T47D (cell line): ENCODE measurements around the gene BBS9.

ENCODE experiments used
- DNase-seq, 2 experiments: peaks; one replicate each; pipeline versions ENCODE4 v3.0.0 to v3.0.0-alpha.2; 2011 to 2012; ENCODE audit warnings: low read depth in 1 of 2, low spot score in 1 of 2
- JUND ChIP-seq: IDR thresholded peaks from 2 replicates; pipeline ENCODE4 v1.6.1; 2012; ENCODE audit warnings: low read depth
- in situ Hi-C: cut with HindIII; loops from 2 replicates; pipeline ENCODE4 v1.10.0; 2016; ENCODE audit warnings: low sequenced_read_pairs, low pct_unique_long_range_greater_than_20kb

Gene BBS9

DNA sequence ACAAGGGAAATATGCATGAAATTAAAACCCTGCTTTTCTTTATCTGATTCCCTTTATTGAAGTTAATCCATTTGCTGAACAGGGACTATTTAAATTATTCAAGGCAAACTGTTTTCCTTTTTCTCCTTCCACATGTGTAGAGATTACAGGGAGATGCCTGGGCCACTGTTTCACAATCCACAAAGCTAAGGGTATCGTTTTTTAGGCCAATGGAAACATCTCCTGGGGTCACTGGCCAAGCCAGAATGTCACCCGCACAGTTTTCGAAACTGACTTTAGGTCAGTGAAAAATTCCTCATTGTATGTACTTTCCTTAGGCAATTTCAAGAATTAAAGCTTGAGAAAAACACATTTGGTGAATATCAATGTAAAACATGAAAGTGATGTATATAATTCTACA, 516.8 kb downstream of the BBS9 start:
- in situ Hi-C loops: no loop called here
- no peak for TF ChIP-seq JUND
- no peak for DNase-seq

DNA sequence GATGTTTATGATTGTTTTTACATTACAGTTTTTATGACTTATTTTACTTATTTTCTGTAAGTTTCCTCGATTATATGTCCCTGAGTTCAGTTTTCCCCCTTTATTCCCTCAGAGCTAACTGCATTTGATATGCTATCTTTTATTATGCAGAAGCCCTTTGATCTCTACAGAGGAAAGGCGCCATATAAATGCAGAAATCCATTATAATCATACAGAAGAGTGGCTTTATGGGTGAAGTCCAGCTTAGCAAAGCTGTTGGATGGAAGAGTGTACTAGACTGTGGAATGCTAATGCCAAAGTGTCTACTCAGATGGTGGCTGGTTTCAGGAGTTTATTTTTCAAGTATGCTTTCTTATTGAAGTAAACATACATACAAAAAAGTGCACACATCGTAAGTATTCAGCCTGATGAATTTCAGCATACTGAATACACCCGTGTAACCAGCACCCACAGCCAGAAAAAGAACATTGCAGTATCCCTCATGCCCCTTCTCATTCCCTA, 517.6 kb downstream of the BBS9 start:
- DNase-seq: no peak
- no peak for TF ChIP-seq JUND
- in situ Hi-C loops: no loop called here

DNA sequence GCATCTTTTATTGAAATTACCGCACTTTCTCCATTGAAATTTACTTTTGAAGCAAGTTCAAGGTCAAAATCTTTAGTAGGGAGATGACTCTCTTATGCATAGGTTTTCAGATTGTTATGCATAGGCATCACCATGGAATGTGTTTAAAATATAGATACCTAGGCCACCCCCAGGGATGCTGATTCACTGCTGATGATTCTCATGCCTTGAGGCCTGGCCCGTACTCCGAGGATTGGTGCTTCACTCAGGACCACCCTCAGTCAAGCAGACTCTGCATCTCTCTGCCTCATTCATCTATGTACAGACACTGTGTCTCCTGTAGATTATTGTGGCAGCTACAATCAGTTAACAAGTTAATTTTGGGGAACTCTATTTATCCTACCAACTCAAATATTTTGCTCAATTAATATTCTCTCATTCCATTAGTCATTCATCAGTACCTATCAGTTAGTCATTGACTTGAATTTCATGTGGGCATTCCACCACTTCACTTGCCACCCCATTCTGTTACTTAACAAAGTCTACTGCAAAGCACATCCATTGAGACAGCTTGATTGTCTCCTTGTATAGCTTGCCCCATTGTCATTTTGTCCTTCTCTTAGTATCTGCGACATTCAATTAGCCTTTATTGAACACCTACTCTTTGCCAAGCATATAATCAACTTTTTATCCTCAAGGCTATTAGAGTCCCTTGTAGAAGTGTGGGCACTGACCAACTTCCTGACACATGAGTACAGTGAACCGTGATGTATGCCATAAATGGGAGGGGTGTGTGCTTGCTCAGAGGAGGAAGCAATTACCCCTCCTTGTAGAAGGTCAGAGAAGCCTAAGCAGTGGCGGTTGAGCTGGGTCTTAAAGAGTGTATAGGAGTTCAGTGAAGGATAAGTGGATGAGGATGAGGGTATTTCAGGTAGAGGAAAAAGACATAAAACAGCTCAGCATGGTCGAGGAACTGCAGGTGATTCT, 520.4 kb downstream of the BBS9 start:
- in situ Hi-C loops: no loop called here
- no peak for DNase-seq
- no peak for TF ChIP-seq JUND

DNA sequence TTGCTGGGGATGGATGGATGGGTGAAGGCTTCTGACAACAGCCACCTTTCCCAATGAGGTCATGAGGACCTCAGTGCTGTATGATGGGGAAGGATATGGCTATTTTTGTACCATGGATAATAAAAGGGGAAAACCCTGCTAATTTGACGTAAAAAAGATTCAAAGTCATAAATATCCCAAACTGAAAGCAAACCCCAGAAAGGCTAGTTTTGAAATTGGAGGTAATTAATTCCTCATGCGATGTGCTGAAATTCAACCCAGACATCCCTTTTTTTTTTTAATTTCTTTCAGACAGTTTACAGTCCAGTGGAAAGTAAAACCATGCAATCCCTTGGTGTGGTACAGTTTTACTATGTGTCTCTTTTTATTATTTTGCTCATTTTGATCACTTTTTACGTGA, 521.5 kb downstream of the BBS9 start:
- in situ Hi-C loops: no loop called here
- DNase-seq: no peak
- no peak for TF ChIP-seq JUND

DNA sequence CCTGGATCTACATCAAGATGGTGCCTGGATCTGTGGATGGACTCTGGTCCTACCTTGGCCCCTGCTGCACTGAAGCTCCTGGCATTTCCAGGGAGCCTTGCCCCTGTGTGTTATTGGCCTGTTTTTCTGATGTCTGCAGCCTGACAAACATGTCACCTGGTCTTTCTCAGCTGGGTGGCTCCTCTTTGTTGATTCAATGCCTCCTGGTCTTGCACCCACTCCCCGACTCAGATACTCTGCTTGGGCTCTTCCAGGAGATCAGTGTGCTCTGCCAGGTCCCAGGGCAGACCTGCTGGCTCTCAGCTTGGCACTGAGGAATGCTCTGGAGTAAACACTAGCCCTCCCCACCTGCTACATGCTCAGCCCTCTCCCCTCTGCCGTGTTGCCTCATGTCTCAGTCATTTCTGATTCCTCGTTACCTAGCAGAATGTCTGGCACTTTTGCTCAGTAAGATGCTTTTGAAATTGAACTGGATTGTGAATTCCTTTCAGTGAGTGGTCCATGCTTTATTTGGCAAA, 522.7 kb downstream of the BBS9 start:
- in situ Hi-C loops: no loop called here
- DNase-seq: no peak
- no peak for TF ChIP-seq JUND

DNA sequence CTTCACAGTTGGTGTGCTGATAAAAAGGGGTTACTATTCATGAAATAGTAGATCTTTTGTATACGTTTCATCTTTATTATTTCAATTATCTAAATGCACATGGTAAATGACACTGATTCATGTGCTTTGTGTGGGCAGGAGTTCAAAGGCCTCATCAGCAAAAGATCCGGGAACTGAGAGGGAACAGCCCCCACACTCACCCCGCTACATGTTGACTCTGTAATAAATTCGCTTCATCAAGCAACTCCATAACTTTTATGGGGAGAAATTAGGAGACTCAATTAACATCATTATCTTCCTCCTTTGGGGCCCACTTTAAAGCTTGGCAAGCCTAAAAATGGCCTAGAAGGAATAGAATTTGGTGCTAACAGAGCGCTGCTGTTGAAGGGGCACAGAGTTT, 525.3 kb downstream of the BBS9 start:
- DNase-seq: no peak
- in situ Hi-C loops: no loop called here
- TF ChIP-seq JUND: no peak
